ENCODE results near the gene TBRG4. TPM values are rescaled to one million over a fixed set of nuclear protein-coding genes. Genes with fewer than 3 reads are reported as not detected.

The TBRG4 gene
- total and polyA plus RNA-seq, 3 donors from 2014 or later: 75.7 to 82.8 (median 82.7) TPM

DNA sequence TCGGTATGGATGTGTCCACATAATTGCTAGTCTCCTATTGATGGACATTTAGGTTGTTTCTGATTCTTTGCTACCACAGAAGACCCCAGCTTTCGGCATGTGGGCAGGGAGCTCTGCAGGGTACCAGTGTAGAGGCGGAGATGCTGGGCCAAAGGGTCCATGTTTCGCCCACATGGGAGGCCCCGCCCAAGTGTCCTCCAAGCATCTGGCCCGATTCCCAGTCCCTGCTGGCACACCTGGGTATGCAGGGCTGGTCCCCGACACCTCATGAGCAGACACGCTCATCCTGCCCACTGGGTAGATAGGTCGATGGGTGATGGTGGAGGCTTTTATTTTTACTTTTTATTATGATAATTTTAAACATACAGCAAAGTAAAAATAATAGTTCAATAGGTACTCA lies 19.4 kb upstream of the TBRG4 start:
- intact Hi-C loops (cut with DNase I; ENCODE audit: low total_unique reads): loop anchor here (10.0 kb wide), 2 partner anchors 156 to 276 kb away; partner anchors contain the start of gene MYO1G
- no peak for DNase-seq
- H3K36me3 ChIP-seq (ENCODE audit: low read depth, missing control alignments): no peaks in the 10 kb centered on the region
- no peak overlapping the region for H3K27ac ChIP-seq
- H3K27me3 ChIP-seq: no peaks in the 10 kb centered on the region
- no peak overlapping the region for H3K4me3 ChIP-seq
- TF ChIP-seq POLR2A (IDR thresholded peaks at IDR 0.05): no peak
- WGBS, 2 donors: 85 to 93% methylated on average over 9 of the region's 9 CpGs
- no peaks in the 10 kb centered on the region for H3K9me3 ChIP-seq
- H3K4me1 ChIP-seq: no peaks in the 10 kb centered on the region

DNA sequence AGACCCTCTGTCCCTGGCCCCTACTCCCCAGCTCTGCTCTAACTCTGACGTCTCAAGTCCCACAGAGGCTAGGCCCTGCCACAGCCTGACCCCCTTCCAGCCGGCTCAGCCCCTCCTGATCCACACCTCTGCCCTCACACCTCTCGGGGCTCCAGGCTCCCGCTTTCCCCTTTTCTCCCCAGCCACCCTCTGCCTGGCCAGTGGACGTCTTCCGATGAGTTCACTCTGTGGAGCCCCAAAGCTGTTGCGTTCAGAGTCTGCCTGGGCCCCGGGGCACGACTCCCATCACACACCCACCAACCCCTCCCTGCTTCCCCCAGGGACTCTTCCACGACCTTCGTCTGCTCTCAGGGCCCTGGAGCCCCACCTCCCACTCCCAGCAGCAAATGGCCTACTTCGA lies 18.4 kb upstream of the TBRG4 start:
- TF ChIP-seq, protein P1, sequence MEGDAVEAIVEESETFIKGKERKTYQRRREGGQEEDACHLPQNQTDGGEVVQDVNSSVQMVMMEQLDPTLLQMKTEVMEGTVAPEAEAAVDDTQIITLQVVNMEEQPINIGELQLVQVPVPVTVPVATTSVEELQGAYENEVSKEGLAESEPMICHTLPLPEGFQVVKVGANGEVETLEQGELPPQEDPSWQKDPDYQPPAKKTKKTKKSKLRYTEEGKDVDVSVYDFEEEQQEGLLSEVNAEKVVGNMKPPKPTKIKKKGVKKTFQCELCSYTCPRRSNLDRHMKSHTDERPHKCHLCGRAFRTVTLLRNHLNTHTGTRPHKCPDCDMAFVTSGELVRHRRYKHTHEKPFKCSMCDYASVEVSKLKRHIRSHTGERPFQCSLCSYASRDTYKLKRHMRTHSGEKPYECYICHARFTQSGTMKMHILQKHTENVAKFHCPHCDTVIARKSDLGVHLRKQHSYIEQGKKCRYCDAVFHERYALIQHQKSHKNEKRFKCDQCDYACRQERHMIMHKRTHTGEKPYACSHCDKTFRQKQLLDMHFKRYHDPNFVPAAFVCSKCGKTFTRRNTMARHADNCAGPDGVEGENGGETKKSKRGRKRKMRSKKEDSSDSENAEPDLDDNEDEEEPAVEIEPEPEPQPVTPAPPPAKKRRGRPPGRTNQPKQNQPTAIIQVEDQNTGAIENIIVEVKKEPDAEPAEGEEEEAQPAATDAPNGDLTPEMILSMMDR (IDR thresholded peaks at IDR 0.05): no peak
- TF ChIP-seq POLR2A (IDR thresholded peaks at IDR 0.05): no peak
- no peaks in the 10 kb centered on the region for H3K27me3 ChIP-seq
- no peak overlapping the region for H3K4me3 ChIP-seq
- DNase-seq: no peak
- H3K4me1 ChIP-seq: no peaks in the 10 kb centered on the region
- 77 to 80% methylated on average over 12 of the region's 12 CpGs for WGBS, 2 donors
- no peak overlapping the region for H3K27ac ChIP-seq
- intact Hi-C loops (cut with DNase I; ENCODE audit: low total_unique reads): loop anchor here (10.0 kb wide), 2 partner anchors 155 to 275 kb away; partner anchors contain the start of gene MYO1G
- no peaks in the 10 kb centered on the region for H3K9me3 ChIP-seq
- no peaks in the 10 kb centered on the region for H3K36me3 ChIP-seq (ENCODE audit: low read depth, missing control alignments)

DNA sequence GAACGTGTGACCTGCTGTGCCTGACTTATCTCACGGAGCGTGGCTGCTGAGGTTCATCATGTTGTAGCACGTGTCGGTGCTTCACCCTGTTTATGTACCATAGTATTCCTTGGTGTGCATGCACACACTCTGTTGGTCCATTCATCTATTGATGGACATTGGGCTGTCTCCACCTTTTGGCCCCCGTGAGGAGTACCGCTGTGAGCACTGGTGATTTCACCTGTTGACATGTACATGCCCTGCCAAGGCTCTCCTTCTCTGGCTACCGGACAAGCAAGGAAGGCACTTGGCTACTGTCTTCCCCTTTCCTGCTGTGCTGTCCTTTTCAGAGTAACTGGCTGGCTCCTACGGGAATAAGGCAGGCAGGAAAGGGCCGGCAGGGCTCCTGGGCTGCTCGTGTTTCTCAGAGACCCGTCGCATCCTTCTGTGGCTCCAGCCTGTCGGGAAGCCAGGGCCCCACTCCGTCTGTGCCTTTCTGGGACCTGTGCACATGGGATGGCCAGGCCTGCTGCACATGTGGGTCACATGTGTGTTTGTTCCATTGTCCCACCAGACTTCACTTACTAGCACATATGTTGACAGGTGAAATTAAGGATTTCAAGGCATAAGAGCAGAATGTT lies 17.8 kb upstream of the TBRG4 start:
- Histone ChIP-seq H3K4me1 (no peaks in the 10 kb centered on the region), H3K9me3 (no peaks in the 10 kb centered on the region), H3K27ac (no peak overlapping the region), H3K4me3 (no peak overlapping the region), H3K27me3 (no peaks in the 10 kb centered on the region), H3K36me3 (ENCODE audit: low read depth, missing control alignments) (no peaks in the 10 kb centered on the region)
- intact Hi-C loops (cut with DNase I; ENCODE audit: low total_unique reads): no loop called here
- 84 to 86% methylated on average over 15 of the region's 15 CpGs for WGBS, 2 donors
- no peak for DNase-seq
- TF ChIP-seq POLR2A (IDR thresholded peaks at IDR 0.05): no peak
- TF ChIP-seq, protein P1 (IDR thresholded peaks at IDR 0.05): no peak

DNA sequence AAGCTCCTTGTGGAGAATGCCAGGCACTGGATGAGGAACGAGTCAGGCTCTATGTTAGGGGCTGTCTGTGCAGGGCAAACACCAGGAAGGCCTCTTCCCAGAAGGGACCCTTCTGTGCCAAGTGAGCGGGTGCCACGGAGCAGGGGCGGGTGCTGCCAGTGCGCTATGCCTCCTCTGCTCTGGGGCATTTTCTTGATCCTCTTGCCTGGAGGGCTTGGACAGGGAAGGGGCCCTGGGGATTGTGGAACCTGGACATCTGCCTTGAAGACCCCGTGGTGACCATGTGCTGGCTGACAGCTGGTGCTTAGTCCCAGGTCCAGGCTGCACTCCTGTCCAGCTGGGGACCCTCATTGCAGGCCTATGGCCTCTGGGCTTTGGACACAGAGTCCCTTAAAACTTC lies 15.4 kb upstream of the TBRG4 start:
- intact Hi-C loops (cut with DNase I; ENCODE audit: low total_unique reads): no loop called here
- 63 to 90% methylated on average over 1 to 6 of the region's 6 CpGs for WGBS, 2 donors

DNA sequence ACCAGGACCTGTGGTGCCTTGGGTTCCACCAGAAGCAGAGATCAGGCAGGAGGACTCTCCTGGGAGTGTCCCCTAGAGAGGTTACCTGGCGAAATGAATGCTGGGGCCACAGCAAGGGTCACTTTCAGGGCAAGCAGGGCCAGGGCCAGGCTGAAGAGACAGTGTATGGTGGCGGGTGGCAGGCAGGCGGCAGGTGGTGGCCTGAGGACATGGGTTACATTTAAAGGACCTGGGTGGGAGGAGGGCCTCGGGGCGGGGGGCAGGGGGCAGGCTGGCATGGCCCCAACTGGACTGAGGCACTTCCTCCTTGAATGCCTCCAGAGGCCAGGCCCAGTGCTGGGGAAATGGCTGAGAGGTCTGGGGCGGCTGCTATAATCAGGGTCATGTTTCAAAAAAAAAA lies 14.7 kb upstream of the TBRG4 start:
- intact Hi-C loops (cut with DNase I; ENCODE audit: low total_unique reads): no loop called here
- Histone ChIP-seq H3K4me3 (no peak overlapping the region), H3K36me3 (ENCODE audit: low read depth, missing control alignments) (no peaks in the 10 kb centered on the region), H3K4me1 (no peaks in the 10 kb centered on the region), H3K9me3 (no peaks in the 10 kb centered on the region), H3K27ac (no peak overlapping the region), H3K27me3 (no peaks in the 10 kb centered on the region)
- WGBS, 2 donors: 85 to 88% methylated on average over 1 to 6 of the region's 6 CpGs
- no peak for TF ChIP-seq POLR2A (IDR thresholded peaks at IDR 0.05)
- TF ChIP-seq, protein P1 (IDR thresholded peaks at IDR 0.05): no peak
- DNase-seq: no peak

More for the DNA sequence above, 15.4 kb upstream of the TBRG4 start:
- Histone ChIP-seq H3K4me1 (no peaks in the 10 kb centered on the region), H3K4me3 (no peak overlapping the region), H3K36me3 (ENCODE audit: low read depth, missing control alignments) (no peaks in the 10 kb centered on the region), H3K27me3 (no peaks in the 10 kb centered on the region), H3K27ac (no peak overlapping the region), H3K9me3 (no peaks in the 10 kb centered on the region)
- no peak for TF ChIP-seq POLR2A (IDR thresholded peaks at IDR 0.05)
- TF ChIP-seq, protein P1 (IDR thresholded peaks at IDR 0.05): no peak
- no peak for DNase-seq
